RKO (cell line): Measurements from ENCODE around the gene SYNGR4.
A peak's percentile ranks its signal among the peaks of the same experiment; 100 is the strongest.
"Not testable (repeated sequence)": the region's sequence is repeated elsewhere in the genome, so short reads cannot be mapped to it uniquely, and the experiment has no call there.

Source experiments
- DNase-seq: peaks from one replicate; pipeline ENCODE4 v3.0.0-alpha.2; 2016; ENCODE audit warnings: low spot score

The SYNGR4 gene

GRCh38 chr19:48371367-48371766 lies 7.2 kb downstream of the SYNGR4 start:
- DNase-seq: no peak

- DNase-seq: not testable (repeated sequence)
Observed at GRCh38 chr19:48371771-48372170, 7.6 kb downstream of the SYNGR4 start.

- DNase-seq: no peak
Observed at GRCh38 chr19:48372904-48373303, 8.7 kb downstream of the SYNGR4 start.

GRCh38 chr19:48373567-48373966 lies 9.4 kb downstream of the SYNGR4 start:
- no peak for DNase-seq

- DNase-seq: no peak
Observed at GRCh38 chr19:48378194-48378570, 14.0 kb downstream of the SYNGR4 start.

GRCh38 chr19:48379058-48379457 lies 14.9 kb downstream of the SYNGR4 start:
- DNase-seq: no peak

GRCh38 chr19:48381178-48381950 lies 17.2 kb downstream of the SYNGR4 start:
- no peak for DNase-seq

GRCh38 chr19:48382286-48382685 lies 18.1 kb downstream of the SYNGR4 start:
- DNase-seq: no peak

- DNase-seq: no peak
Observed at GRCh38 chr19:48385461-48386087, 21.4 kb downstream of the SYNGR4 start.

- DNase-seq: no peak
Observed at GRCh38 chr19:48386981-48387380, 22.8 kb downstream of the SYNGR4 start.

GRCh38 chr19:48390188-48391099 lies 26.3 kb downstream of the SYNGR4 start:
- DNase-seq: peak; percentile 53

- DNase-seq: peak; percentile 64
Observed at GRCh38 chr19:48391100-48392005, 27.2 kb downstream of the SYNGR4 start, which contains the start of gene KDELR1. TSS of gene KDELR1 (minus strand) at chr19:48391551. CDS start at chr19:48391358, 193 bp downstream.

GRCh38 chr19:48392006-48392344 lies 27.8 kb downstream of the SYNGR4 start:
- DNase-seq: not testable (repeated sequence)

- no peak for DNase-seq
Observed at GRCh38 chr19:48392860-48393558, 28.8 kb downstream of the SYNGR4 start.

GRCh38 chr19:48393559-48394330 lies 29.6 kb downstream of the SYNGR4 start, which contains the start of gene GRIN2D:
TSS of gene GRIN2D (plus strand) at chr19:48393668. CDS start at chr19:48398393, 4,725 bp downstream.
- DNase-seq: no peak

GRCh38 chr19:48394331-48395169 lies 30.4 kb downstream of the SYNGR4 start:
- DNase-seq: peak; percentile 43

GRCh38 chr19:48395170-48395455 lies 30.9 kb downstream of the SYNGR4 start:
- DNase-seq: no peak

- DNase-seq: no peak
Observed at GRCh38 chr19:48395499-48395898, 31.3 kb downstream of the SYNGR4 start.
